Stomach (tissue), 9 donors: Measurements from ENCODE around the gene VSIG10L2. TPM values are rescaled to one million over a fixed set of nuclear protein-coding genes. Genes with fewer than 3 reads are reported as not detected.

Experiments used
- DNase-seq, 2 donors: peaks; one replicate each; pipeline versions ENCODE4 v3.0.0 to v3.0.0-alpha.2; 2013 to 2019
- H3K27ac ChIP-seq, 5 donors: fragments of 200-600 bp in 4 of 5; sonication (generic) in 4 of 5; one replicate each; pipeline ENCODE4 v1.5.1; 2013 to 2019; ENCODE audit warnings: mild to moderate bottlenecking in 1 of 5, moderate library complexity in 1 of 5
- H3K27me3 ChIP-seq, 3 donors: fragments of 200-600 bp; sonication (generic); one replicate each; pipeline ENCODE4 v1.5.1; 2017 to 2019; ENCODE audit warnings: mixed run types in 1 of 3
- H3K36me3 ChIP-seq, 4 donors: fragments of 200-600 bp; sonication (generic); 1 replicate in 3 of 4; 2 replicates in 1 of 4; pipeline ENCODE4 v1.5.1; 2016 to 2019
- H3K4me1 ChIP-seq, 4 donors: fragments of 200-600 bp; sonication (generic); one replicate each; pipeline ENCODE4 v1.5.1; 2016 to 2019
- H3K4me3 ChIP-seq, 4 donors: fragments of 200-600 bp; sonication (generic) in 3 of 4; one replicate each; pipeline ENCODE4 v1.5.1; 2016 to 2019; ENCODE audit warnings: mild to moderate bottlenecking in 1 of 4
- H3K9me3 ChIP-seq, 4 donors: fragments of 200-600 bp; sonication (generic); one replicate each; pipeline ENCODE4 v1.5.1; 2016 to 2019
- CTCF ChIP-seq, 7 experiments: fragments of 450-650 bp in 4 of 7; fragments of 200-600 bp in 3 of 7; sonication (generic) in 3 of 7; IDR thresholded peaks; one replicate each; pipeline ENCODE4 v1.5.1; 2016 to 2019; ENCODE audit warnings: antibody characterized with exemption in 7 of 7, control low read depth in 2 of 7, mild to moderate bottlenecking in 1 of 7
- EP300 ChIP-seq: sonication (generic); formaldehyde crosslinking; IDR thresholded peaks from one replicate; pipeline ENCODE4 v1.6.1; 2017; ENCODE audit warnings: antibody characterized with exemption
- POLR2A ChIP-seq, 4 donors: fragments of 450-650 bp; IDR thresholded peaks; one replicate each; pipeline ENCODE4 v1.6.1; 2016; ENCODE audit warnings: antibody characterized with exemption in 4 of 4, control low read depth in 2 of 4, mild to moderate bottlenecking in 1 of 4, moderate library complexity in 1 of 4
- POLR2AphosphoS5 ChIP-seq, 3 donors: sonication (generic); formaldehyde crosslinking; IDR thresholded peaks; one replicate each; pipeline ENCODE4 v1.6.1; 2016; ENCODE audit warnings: antibody characterized with exemption in 3 of 3
- WGBS, 5 donors: extraction: QIAGEN DNeasy Blood & Tissue Kit in 3 of 5; methylation state at CpG; one replicate each; pipeline versions ENCODE4 v1.1.5 to v1.1.7; 2013 to 2018; 5-methylcytosine and 5-hydroxymethylcytosine counted together
- intact Hi-C: fragments of 100-400 bp; cut with DNase I; formaldehyde crosslinking; loops from one replicate; pipeline ENCODE4 v1.15.1; 2023; ENCODE audit warnings: low total_unique reads
- polyA plus RNA-seq, 3 donors: library from polyadenylated mRNA; stranded (reverse); fragments of 200-250 nt; gene quantifications; one replicate each; pipeline ENCODE4 v1.2.3, GENCODE V29; 2013
- total RNA-seq, 5 donors: library from RNA; depleted of rRNA; stranded (reverse); fragments of >200 nt; gene quantifications; one replicate each; pipeline versions ENCODE4 v1.1.0 to v1.2.3, GENCODE V29; 2014 to 2016
- donor health status: healthy with polysubstance abuse.
- donor health status: Bipolar disorder and iron deficiency.
- donor health status: healthy.

The VSIG10L2 gene
- total and polyA plus RNA-seq, 8 donors = 0.35 to 1.4 TPM; not detected in 6

DNA sequence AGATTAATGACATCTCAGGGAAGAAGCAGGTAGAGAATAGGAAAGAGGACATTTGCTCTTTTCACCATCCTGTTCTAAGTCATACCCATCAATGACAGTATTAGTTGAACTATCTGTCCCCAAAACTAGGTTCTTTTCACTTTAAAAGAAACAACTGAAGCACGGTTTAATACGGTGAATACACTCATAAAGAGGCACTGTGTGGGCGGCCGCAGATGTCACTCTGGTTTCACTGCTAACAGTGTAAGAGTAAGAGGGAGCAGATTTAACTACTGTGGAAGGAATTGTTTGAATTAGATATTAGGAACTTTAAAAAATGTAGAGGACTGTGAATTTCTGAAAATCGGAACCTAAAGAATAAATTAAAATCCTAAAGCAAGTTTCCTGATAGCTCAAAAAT lies 49.5 kb downstream of the VSIG10L2 start:
- no peak for TF ChIP-seq CTCF (IDR thresholded peaks at IDR 0.05)
- intact Hi-C loops = no loop called here
- Histone ChIP-seq H3K27me3 (no peaks in the 10 kb centered on the region), H3K9me3 (no peaks in the 10 kb centered on the region), H3K4me1 (no peaks in the 10 kb centered on the region), H3K4me3 (no peak overlapping the region), H3K27ac (no peak overlapping the region), H3K36me3 (peaks cover 0 to 50% (median 15%) of the 10 kb centered on the region in 4 donors)
- DNase-seq = no peak
- WGBS, 5 donors = 73 to 87% (median 78%) methylated on average over 5 of the region's 5 CpGs

GRCh38 chr11:125998267-125998666 lies 52.4 kb downstream of the VSIG10L2 start:
- WGBS, 5 donors = 91 to 98% (median 94%) methylated on average over 5 of the region's 5 CpGs
- Histone ChIP-seq H3K36me3 (peaks cover 0 to 71% (median 15%) of the 10 kb centered on the region in 4 donors), H3K27me3 (no peaks in the 10 kb centered on the region), H3K27ac (no peak overlapping the region), H3K9me3 (no peaks in the 10 kb centered on the region), H3K4me1 (no peaks in the 10 kb centered on the region), H3K4me3 (no peak overlapping the region)
- TF ChIP-seq EP300 (no peak), POLR2AphosphoS5 (IDR thresholded peaks at IDR 0.05) (no peak), CTCF (IDR thresholded peaks at IDR 0.05) (no peak), POLR2A (IDR thresholded peaks at IDR 0.05) (no peak)
- intact Hi-C loops = no loop called here
- no peak for DNase-seq

DNA sequence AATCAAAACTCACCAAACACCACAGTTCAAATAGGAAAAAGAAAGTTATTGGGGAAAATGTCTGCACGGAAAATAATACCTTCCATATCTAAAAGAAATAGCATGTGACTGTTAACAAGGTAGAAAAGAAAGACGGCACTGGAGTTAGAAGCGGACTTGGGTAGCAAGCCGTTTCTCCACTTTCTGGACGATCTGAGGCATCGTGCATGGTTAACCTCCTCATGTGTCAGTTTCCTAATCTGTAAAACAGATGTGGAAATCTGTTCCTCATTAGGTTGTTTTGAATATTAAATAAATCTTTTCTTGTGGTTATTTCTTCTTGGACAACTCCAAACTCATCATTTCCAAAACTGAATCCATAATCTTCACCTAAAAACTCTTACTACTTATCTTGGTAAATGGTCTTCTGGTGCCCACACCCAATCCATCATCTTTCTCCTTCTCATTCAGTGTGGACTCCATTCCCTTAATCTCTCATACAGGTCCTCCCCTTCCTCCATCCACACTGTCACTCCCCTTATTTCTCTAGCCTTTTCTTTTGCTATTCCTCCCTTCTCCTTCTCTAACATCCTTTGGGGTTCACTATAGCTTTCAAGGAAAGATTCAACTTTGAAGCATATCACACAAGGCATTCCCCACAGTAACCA lies 53.5 kb downstream of the VSIG10L2 start:
- intact Hi-C loops = no loop called here
- TF ChIP-seq EP300 = no peak
- Histone ChIP-seq H3K36me3 (peaks cover 0 to 70% (median 13%) of the 10 kb centered on the region in 4 donors), H3K27me3 (no peaks in the 10 kb centered on the region), H3K27ac (no peak overlapping the region), H3K9me3 (no peaks in the 10 kb centered on the region), H3K4me3 (no peak overlapping the region), H3K4me1 (no peaks in the 10 kb centered on the region)
- WGBS, 5 donors = 82 to 93% (median 90%) methylated on average over 6 of the region's 6 CpGs
- no peak for DNase-seq

- TF ChIP-seq POLR2AphosphoS5 (IDR thresholded peaks at IDR 0.05) = no peak
- TF ChIP-seq CTCF (IDR thresholded peaks at IDR 0.05) = no peak
- TF ChIP-seq POLR2A (IDR thresholded peaks at IDR 0.05) = no peak
- TF ChIP-seq EP300 = no peak
- H3K9me3 ChIP-seq = no peaks in the 10 kb centered on the region
- no peak overlapping the region for H3K4me3 ChIP-seq
- H3K4me1 ChIP-seq = peaks cover 0 to 3% (median 1%) of the 10 kb centered on the region in 4 donors
- H3K36me3 ChIP-seq = peaks cover 0 to 60% (median 5%) of the 10 kb centered on the region in 4 donors
- 79 to 86% (median 81%) methylated on average over 4 of the region's 4 CpGs for WGBS, 5 donors
- no peak overlapping the region for H3K27ac ChIP-seq
- intact Hi-C loops = no loop called here
- no peaks in the 10 kb centered on the region for H3K27me3 ChIP-seq
- DNase-seq = no peak
These were observed 56.3 kb downstream of the VSIG10L2 start for GRCh38 chr11:126002181-126002580.

Other genes starting within 250 kb of the VSIG10L2 start
- not detected for gene PATE1, start 199.8 kb upstream of the VSIG10L2 start, total RNA-seq
- not detected for gene PATE1, start 199.8 kb upstream of the VSIG10L2 start, polyA plus RNA-seq
- not detected for gene PATE2, start 167.2 kb upstream of the VSIG10L2 start, total RNA-seq
- gene PATE2, start 167.2 kb upstream of the VSIG10L2 start, polyA plus RNA-seq = not detected
- not detected for gene PATE3, start 157.9 kb upstream of the VSIG10L2 start, total RNA-seq
- not detected for gene PATE3, start 157.9 kb upstream of the VSIG10L2 start, polyA plus RNA-seq
- gene PATE4, start 112.7 kb upstream of the VSIG10L2 start, total RNA-seq = not detected
- not detected for gene PATE4, start 112.7 kb upstream of the VSIG10L2 start, polyA plus RNA-seq
- 1 to 10 TPM in 2 of 5 donors, under 1 TPM in 2, not detected in 1; 0.87 to 6.6 (median 1.9) TPM for gene HYLS1, start 58.4 kb upstream of the VSIG10L2 start, total RNA-seq
- gene HYLS1, start 58.4 kb upstream of the VSIG10L2 start, polyA plus RNA-seq = 1 to 10 TPM; 2.9 to 4.5 (median 3.8) TPM
- 10 to 100 TPM in 1 of 5 donors, 1 to 10 TPM in 3, under 1 TPM in 1; 0.58 to 15.1 (median 4.0) TPM for gene PUS3, start 42.8 kb upstream of the VSIG10L2 start, total RNA-seq
- 10 to 100 TPM; 10.3 to 11.2 (median 10.7) TPM for gene PUS3, start 42.8 kb upstream of the VSIG10L2 start, polyA plus RNA-seq
- gene DDX25, start 41.5 kb upstream of the VSIG10L2 start, total RNA-seq = 1 to 10 TPM in 1 of 5 donors, under 1 TPM in 2, not detected in 2; under 0.01 to 1.0 (median 0.92) TPM
- gene DDX25, start 41.5 kb upstream of the VSIG10L2 start, polyA plus RNA-seq = under 1 TPM in 2 of 3 donors, not detected in 1; 0.25 to 0.30 TPM
- gene CDON, start 116.8 kb downstream of the VSIG10L2 start, total RNA-seq = 10 to 100 TPM; 16.1 to 80.8 (median 26.8) TPM
- gene CDON, start 116.8 kb downstream of the VSIG10L2 start, polyA plus RNA-seq = 1 to 10 TPM in 1 of 3 donors, under 1 TPM in 2; 0.31 to 1.0 (median 0.44) TPM